ENCODE data around the gene MAP6. TPM values are rescaled to one million over a fixed set of nuclear protein-coding genes. Genes with fewer than 3 reads are reported as not detected.

MAP6 gene
- total and polyA plus RNA-seq, 9 of the 15 experiments (the other 6 are each of a cell fraction or from before 2014, with no cell fraction given): not detected

DNA sequence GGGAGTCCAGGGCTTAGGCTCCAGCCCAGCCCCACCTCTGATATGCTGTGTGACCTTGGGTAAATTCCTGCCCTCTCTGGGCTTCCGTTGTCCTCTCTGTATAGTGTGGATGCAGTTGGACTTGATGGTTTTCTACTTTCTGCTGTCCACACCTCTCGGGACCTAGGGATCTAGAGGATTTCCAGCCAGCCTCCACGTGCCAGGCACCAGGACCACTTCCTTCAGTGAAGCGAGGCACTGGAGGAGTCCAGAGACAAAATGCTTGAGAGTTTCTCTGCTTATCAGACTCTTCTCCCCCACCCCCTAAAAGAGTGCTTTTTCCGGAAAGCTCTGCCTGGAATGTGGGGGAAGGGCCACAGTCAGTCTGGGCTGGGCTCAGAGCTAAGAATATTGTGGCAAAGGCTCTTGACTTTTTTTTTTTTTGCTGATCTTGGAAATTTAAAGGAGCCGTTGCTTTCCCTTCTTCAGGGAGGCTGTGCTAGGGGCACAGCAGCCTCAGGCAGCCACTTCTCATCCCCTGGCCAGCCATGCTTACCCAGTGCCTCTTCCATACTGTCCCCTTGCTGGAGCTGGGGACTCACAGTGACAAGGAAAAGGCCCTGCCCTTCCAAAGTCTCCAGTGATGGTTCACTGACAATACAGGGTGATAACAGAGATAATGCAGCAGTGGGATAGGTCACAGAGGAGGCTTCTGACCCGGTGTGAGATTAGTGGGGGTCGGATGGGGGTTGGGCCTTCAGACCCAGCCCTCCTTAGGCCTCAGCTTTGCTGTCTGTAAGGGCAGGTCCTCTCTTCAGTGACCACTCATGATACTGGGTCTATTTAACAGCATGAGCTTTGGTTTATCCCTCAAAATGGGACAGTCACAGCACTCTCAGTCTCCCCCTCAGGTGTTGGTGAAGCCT, 109.6 kb downstream of the MAP6 start (continued):
- TF ChIP-seq, protein P1, sequence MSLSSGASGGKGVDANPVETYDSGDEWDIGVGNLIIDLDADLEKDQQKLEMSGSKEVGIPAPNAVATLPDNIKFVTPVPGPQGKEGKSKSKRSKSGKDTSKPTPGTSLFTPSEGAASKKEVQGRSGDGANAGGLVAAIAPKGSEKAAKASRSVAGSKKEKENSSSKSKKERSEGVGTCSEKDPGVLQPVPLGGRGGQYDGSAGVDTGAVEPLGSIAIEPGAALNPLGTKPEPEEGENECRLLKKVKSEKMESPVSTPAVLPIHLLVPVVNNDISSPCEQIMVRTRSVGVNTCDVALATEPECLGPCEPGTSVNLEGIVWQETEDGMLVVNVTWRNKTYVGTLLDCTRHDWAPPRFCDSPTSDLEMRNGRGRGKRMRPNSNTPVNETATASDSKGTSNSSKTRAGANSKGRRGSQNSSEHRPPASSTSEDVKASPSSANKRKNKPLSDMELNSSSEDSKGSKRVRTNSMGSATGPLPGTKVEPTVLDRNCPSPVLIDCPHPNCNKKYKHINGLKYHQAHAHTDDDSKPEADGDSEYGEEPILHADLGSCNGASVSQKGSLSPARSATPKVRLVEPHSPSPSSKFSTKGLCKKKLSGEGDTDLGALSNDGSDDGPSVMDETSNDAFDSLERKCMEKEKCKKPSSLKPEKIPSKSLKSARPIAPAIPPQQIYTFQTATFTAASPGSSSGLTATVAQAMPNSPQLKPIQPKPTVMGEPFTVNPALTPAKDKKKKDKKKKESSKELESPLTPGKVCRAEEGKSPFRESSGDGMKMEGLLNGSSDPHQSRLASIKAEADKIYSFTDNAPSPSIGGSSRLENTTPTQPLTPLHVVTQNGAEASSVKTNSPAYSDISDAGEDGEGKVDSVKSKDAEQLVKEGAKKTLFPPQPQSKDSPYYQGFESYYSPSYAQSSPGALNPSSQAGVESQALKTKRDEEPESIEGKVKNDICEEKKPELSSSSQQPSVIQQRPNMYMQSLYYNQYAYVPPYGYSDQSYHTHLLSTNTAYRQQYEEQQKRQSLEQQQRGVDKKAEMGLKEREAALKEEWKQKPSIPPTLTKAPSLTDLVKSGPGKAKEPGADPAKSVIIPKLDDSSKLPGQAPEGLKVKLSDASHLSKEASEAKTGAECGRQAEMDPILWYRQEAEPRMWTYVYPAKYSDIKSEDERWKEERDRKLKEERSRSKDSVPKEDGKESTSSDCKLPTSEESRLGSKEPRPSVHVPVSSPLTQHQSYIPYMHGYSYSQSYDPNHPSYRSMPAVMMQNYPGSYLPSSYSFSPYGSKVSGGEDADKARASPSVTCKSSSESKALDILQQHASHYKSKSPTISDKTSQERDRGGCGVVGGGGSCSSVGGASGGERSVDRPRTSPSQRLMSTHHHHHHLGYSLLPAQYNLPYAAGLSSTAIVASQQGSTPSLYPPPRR (CRISPR knock-in tag; IDR thresholded peaks at IDR 0.05; ENCODE audit: borderline replicate concordance): no peak
- TF ChIP-seq CBX8 (IDR thresholded peaks at IDR 0.05; ENCODE audit: borderline replicate concordance, extremely low read depth, low read depth, low read length, poor library complexity, severe bottlenecking): no peak
- TF ChIP-seq HMG20A (CRISPR knock-in tag; conservative IDR thresholded peaks at IDR 0.05): no peak
- no peak for TF ChIP-seq TCFL5 (CRISPR knock-in tag; conservative IDR thresholded peaks at IDR 0.05)
- TF ChIP-seq, protein P2, sequence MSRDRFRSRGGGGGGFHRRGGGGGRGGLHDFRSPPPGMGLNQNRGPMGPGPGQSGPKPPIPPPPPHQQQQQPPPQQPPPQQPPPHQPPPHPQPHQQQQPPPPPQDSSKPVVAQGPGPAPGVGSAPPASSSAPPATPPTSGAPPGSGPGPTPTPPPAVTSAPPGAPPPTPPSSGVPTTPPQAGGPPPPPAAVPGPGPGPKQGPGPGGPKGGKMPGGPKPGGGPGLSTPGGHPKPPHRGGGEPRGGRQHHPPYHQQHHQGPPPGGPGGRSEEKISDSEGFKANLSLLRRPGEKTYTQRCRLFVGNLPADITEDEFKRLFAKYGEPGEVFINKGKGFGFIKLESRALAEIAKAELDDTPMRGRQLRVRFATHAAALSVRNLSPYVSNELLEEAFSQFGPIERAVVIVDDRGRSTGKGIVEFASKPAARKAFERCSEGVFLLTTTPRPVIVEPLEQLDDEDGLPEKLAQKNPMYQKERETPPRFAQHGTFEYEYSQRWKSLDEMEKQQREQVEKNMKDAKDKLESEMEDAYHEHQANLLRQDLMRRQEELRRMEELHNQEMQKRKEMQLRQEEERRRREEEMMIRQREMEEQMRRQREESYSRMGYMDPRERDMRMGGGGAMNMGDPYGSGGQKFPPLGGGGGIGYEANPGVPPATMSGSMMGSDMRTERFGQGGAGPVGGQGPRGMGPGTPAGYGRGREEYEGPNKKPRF (IDR thresholded peaks at IDR 0.05; ENCODE audit: low read depth, low read length): no peak
- TF ChIP-seq ZKSCAN8 (CRISPR knock-in tag; IDR thresholded peaks at IDR 0.05): no peak
- TF ChIP-seq, protein P3, sequence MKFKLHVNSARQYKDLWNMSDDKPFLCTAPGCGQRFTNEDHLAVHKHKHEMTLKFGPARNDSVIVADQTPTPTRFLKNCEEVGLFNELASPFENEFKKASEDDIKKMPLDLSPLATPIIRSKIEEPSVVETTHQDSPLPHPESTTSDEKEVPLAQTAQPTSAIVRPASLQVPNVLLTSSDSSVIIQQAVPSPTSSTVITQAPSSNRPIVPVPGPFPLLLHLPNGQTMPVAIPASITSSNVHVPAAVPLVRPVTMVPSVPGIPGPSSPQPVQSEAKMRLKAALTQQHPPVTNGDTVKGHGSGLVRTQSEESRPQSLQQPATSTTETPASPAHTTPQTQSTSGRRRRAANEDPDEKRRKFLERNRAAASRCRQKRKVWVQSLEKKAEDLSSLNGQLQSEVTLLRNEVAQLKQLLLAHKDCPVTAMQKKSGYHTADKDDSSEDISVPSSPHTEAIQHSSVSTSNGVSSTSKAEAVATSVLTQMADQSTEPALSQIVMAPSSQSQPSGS (CRISPR knock-in tag; IDR thresholded peaks at IDR 0.05): no peak
- TF ChIP-seq ZFP1 (CRISPR knock-in tag; IDR thresholded peaks at IDR 0.05): no peak
- peak; percentile 100 for TF ChIP-seq BCOR (IDR thresholded peaks at IDR 0.05)
- TF ChIP-seq PML (IDR thresholded peaks at IDR 0.05; ENCODE audit: low read length): no peak; the same call in 1 of the 2 replicates
- TF ChIP-seq SMAD4 (CRISPR knock-in tag; conservative IDR thresholded peaks at IDR 0.05): 0 out of 2 replicates have a peak, but pooled peaks have one; percentile 62
- no peak for TF ChIP-seq ZNF253 (CRISPR knock-in tag; conservative IDR thresholded peaks at IDR 0.05)

All from K562 (cell line).